OCI-M2 (cell line): ENCODE results near the gene GPX3.

Experiments used
- DNase-seq: peaks from one replicate; lab custom pipeline; 2025; ENCODE audit not compliant: unreplicated experiment; lab: John Stamatoyannopoulos, UW

The GPX3 gene

GRCh38 chr5:151033217-151033934 lies 13.0 kb downstream of the GPX3 start:
- no peak for DNase-seq

GRCh38 chr5:151034422-151035379 lies 14.3 kb downstream of the GPX3 start:
- no peak for DNase-seq

GRCh38 chr5:151036556-151036955 lies 16.2 kb downstream of the GPX3 start:
- DNase-seq, result no peak

GRCh38 chr5:151037561-151038411 lies 17.4 kb downstream of the GPX3 start:
- DNase-seq, result no peak

- no peak for DNase-seq
Measured at GRCh38 chr5:151038412-151038745, 18.0 kb downstream of the GPX3 start.

GRCh38 chr5:151038801-151039238 lies 18.4 kb downstream of the GPX3 start:
- no peak for DNase-seq

GRCh38 chr5:151039665-151040064 lies 19.3 kb downstream of the GPX3 start:
- DNase-seq, result no peak

GRCh38 chr5:151040211-151040747 lies 19.9 kb downstream of the GPX3 start:
- DNase-seq, result no peak

GRCh38 chr5:151041577-151042268 lies 21.3 kb downstream of the GPX3 start:
- no peak for DNase-seq

- DNase-seq, result no peak
Measured at GRCh38 chr5:151042453-151043093, 22.2 kb downstream of the GPX3 start.

- DNase-seq, result no peak
Measured at GRCh38 chr5:151047814-151048425, 27.5 kb downstream of the GPX3 start.

GRCh38 chr5:151048526-151048925 lies 28.1 kb downstream of the GPX3 start:
- no peak for DNase-seq

GRCh38 chr5:151051066-151051930 lies 30.9 kb downstream of the GPX3 start:
- DNase-seq, result no peak

GRCh38 chr5:151051931-151052608 lies 31.7 kb downstream of the GPX3 start:
- no peak for DNase-seq

GRCh38 chr5:151052836-151053235 lies 32.4 kb downstream of the GPX3 start:
- no peak for DNase-seq

- no peak for DNase-seq
Measured at GRCh38 chr5:151053796-151054462, 33.5 kb downstream of the GPX3 start.

GRCh38 chr5:151054709-151055108 lies 34.3 kb downstream of the GPX3 start:
- DNase-seq, result no peak
